Measurements from ENCODE around the gene VPS33A. TPM values are rescaled to one million over a fixed set of nuclear protein-coding genes. Genes with fewer than 3 reads are reported as not detected.
A peak's percentile ranks its signal among the peaks of the same experiment; 100 is the strongest.

Gene VPS33A
- total and polyA plus RNA-seq, 7 donors: 10.3 to 33.6 (median 17.1) TPM

DNA sequence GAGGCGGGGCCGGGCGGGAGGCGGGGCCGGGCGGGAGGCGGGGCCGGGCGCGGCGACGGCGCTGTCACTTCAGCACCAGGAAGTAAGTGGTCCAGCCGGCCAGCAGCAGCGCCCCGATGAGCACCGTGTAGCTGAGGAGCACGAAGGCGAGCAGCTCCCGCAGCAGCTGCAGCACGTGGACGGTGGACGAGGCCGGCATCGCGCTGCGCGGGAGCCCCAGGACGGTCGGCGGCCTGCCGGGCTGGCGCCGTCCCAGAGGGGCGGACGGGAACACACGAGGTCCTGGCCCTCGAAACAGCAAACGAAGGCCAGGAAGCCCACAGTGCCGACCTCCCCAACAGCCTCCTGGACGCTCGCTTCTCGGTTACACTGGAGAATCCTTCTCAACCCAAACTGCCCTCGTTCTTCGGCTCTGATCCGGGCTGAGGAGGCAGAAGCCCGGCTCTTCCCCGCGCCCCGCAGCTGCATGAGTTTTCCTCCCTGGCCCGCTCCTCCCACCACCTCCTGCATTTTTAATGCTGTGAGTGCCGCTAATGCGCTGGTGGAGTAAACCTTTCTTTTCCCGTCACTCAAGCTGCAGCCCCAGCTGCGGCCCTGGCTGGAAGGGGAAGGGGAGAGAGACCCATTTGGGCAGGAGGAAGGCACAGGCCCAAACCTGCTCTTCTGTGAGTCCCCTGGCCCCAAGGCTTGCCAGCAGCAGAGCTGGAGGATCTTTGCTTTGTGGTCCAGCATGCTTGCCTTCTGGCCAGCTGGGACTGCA, 39.7 kb downstream of the VPS33A start:
- Histone ChIP-seq H3K27ac (peak overlapping the region; percentile 54), H3K4me1 (peaks cover 19% of the 10 kb centered on the region), H3K36me3 (ENCODE audit: insufficient read depth in 1 of 2, low read depth in 1 of 2) (peaks cover 8 to 62% of the 10 kb centered on the region in 2 donors), H3K9me3 (no peaks in the 10 kb centered on the region), H3K4me3 (peak overlapping the region; percentile 96), H3K27me3 (ENCODE audit: insufficient read depth in 3 of 3, low read length in 2 of 3) (no peaks in the 10 kb centered on the region)
- 2 to 8% (median 5%) methylated on average over 45 to 55 of the region's 55 CpGs for WGBS, 3 donors
- ATAC-seq (no peak), DNase-seq (peak in 1 of 2 donors; percentile 56)
- TF ChIP-seq, protein P1, sequence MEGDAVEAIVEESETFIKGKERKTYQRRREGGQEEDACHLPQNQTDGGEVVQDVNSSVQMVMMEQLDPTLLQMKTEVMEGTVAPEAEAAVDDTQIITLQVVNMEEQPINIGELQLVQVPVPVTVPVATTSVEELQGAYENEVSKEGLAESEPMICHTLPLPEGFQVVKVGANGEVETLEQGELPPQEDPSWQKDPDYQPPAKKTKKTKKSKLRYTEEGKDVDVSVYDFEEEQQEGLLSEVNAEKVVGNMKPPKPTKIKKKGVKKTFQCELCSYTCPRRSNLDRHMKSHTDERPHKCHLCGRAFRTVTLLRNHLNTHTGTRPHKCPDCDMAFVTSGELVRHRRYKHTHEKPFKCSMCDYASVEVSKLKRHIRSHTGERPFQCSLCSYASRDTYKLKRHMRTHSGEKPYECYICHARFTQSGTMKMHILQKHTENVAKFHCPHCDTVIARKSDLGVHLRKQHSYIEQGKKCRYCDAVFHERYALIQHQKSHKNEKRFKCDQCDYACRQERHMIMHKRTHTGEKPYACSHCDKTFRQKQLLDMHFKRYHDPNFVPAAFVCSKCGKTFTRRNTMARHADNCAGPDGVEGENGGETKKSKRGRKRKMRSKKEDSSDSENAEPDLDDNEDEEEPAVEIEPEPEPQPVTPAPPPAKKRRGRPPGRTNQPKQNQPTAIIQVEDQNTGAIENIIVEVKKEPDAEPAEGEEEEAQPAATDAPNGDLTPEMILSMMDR (IDR thresholded peaks at IDR 0.05): no peak
- intact Hi-C loops (cut with DNase I): no loop called here

DNA sequence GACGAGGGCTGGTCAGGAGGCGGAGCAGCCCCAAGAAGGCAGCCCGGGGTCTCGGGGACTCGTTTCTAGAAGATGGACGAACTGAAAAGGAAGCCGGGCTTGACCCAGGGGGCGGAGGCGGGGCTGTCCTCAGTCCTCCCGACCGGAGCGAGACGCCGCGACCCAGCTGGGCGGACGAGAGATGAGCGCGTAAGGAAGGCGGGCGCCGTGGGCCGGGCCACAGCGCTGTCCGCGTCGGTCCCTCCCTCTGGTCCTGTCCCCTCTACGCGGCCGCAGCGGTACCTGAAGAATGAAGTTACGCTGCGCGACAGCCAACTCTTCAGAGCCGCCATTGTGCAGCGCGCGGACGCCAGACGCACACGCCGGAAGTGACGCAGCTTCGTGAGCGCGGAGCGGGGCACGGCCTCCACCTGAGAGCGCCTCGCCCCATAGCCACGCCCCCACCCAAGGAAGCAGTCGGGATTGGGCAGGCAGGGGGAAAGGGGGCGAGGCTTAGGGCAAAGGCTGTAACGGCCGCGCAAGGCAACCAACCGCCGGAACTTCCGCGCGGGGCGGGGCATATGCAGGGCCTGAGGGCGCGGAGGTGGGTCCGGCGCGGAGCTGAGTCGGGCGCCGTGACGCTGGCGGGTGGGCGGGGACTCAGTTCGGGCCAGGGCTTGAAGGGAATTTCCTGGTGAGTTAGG, 40.5 kb downstream of the VPS33A start, which contains the start of gene DIABLO:
DIABLO (minus strand) TSS at position 370 of the 683 bp plus-strand sequence; CDS start at position 332, 38 bp downstream.
- WGBS, 3 donors: 0% methylated on average over 65 to 74 of the region's 74 CpGs
- no peaks in the 10 kb centered on the region for H3K9me3 ChIP-seq
- peak; percentile 100 for DNase-seq
- peaks cover 10 to 62% of the 10 kb centered on the region in 2 donors for H3K36me3 ChIP-seq (ENCODE audit: insufficient read depth in 1 of 2, low read depth in 1 of 2)
- peak within 1 kb of the TSS; percentile 97 for H3K27ac ChIP-seq
- peak; percentile 96 to 98 (median 97) for ATAC-seq
- no peaks in the 10 kb centered on the region for H3K27me3 ChIP-seq (ENCODE audit: insufficient read depth in 3 of 3, low read length in 2 of 3)
- intact Hi-C loops (cut with DNase I): no loop called here
- TF ChIP-seq, protein P1 (IDR thresholded peaks at IDR 0.05): no peak
- H3K4me1 ChIP-seq: peaks cover 19% of the 10 kb centered on the region
- peak within 1 kb of the TSS; percentile 96 for H3K4me3 ChIP-seq

DNA sequence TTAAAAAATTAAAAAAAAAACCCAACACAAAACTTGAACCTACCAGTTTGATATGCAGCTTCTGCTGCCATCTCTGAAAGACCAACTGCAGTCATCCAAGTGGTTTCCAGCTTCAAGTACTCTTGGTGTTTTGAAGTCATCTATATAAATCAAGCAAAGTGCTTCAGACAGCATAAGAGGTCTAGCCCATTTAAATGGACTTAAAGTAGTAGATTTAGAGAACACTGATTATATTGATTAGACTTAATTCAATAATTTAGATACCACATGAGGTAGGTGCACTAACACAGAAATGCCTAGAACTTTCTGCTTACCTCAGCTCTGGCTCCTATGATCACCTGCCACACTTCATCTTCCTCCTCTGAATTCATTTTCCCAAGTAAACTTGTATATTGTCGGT, 49.8 kb downstream of the VPS33A start:
- H3K4me1 ChIP-seq: no peaks in the 10 kb centered on the region
- intact Hi-C loops (cut with DNase I): no loop called here
- H3K36me3 ChIP-seq (ENCODE audit: insufficient read depth in 1 of 2, low read depth in 1 of 2): peaks cover 22 to 98% of the 10 kb centered on the region in 2 donors
- TF ChIP-seq, protein P1 (IDR thresholded peaks at IDR 0.05): no peak
- H3K4me3 ChIP-seq: no peak overlapping the region
- 96 to 100% (median 97%) methylated on average over 1 of the region's 1 CpG for WGBS, 3 donors
- H3K9me3 ChIP-seq: no peaks in the 10 kb centered on the region
- DNase-seq (no peak), ATAC-seq (no peak)
- H3K27ac ChIP-seq: no peak overlapping the region
- no peaks in the 10 kb centered on the region for H3K27me3 ChIP-seq (ENCODE audit: insufficient read depth in 3 of 3, low read length in 2 of 3)

DNA sequence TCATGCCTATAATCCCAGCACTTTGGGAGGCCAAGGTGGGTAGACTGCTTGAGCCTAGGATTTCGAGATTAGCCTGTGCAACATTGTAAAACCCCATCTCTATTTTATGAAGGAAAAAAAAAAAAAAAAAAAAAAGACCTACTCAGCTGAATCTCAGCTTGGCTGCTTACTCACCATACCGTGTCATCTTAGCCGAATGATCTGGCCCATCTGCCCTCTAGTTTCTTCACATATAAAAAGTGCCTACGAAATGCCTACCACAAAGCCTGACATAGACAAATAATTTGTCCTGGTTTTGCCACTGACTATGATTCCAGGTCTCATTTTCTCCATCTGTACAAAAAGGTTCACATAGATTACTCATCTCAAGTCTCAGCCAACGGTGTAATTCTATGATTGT, 50.5 kb downstream of the VPS33A start:
- no peaks in the 10 kb centered on the region for H3K9me3 ChIP-seq
- peaks cover 21 to 98% of the 10 kb centered on the region in 2 donors for H3K36me3 ChIP-seq (ENCODE audit: insufficient read depth in 1 of 2, low read depth in 1 of 2)
- H3K4me1 ChIP-seq: no peaks in the 10 kb centered on the region
- H3K4me3 ChIP-seq: no peak overlapping the region
- DNase-seq (no peak), ATAC-seq (no peak)
- H3K27me3 ChIP-seq (ENCODE audit: insufficient read depth in 3 of 3, low read length in 2 of 3): no peaks in the 10 kb centered on the region
- H3K27ac ChIP-seq: no peak overlapping the region
- TF ChIP-seq, protein P1 (IDR thresholded peaks at IDR 0.05): no peak
- 76 to 91% (median 81%) methylated on average over 5 of the region's 5 CpGs for WGBS, 3 donors
- intact Hi-C loops (cut with DNase I): no loop called here
